GM19463 (cell line): Measurements from ENCODE around the gene AMN.
"Not testable (repeated sequence)": the region's sequence is repeated elsewhere in the genome, so short reads cannot be mapped to it uniquely, and the experiment has no call there.

Experiments used
- ATAC-seq: cut with Tn5 transposase; IDR thresholded peaks from one replicate; pipeline ENCODE4 v1.9.1; 2021; ENCODE audit warnings: mild to moderate bottlenecking, moderate library complexity; ENCODE audit not compliant: unreplicated experiment

AMN gene

GRCh38 chr14:102911991-102912761 is 10.3 kb upstream of the AMN start:
- no peak for ATAC-seq

GRCh38 chr14:102913341-102914211 is 8.9 kb upstream of the AMN start:
- no peak for ATAC-seq

- no peak for ATAC-seq
Observed at GRCh38 chr14:102914474-102915291, 7.8 kb upstream of the AMN start.

- no peak for ATAC-seq
Observed at GRCh38 chr14:102915292-102916110, 7.0 kb upstream of the AMN start.

GRCh38 chr14:102916347-102917055 is 6.0 kb upstream of the AMN start:
- ATAC-seq = no peak

GRCh38 chr14:102917056-102917385 is 5.4 kb upstream of the AMN start:
- no peak for ATAC-seq

- no peak for ATAC-seq
Observed at GRCh38 chr14:102917469-102918211, 4.8 kb upstream of the AMN start.

GRCh38 chr14:102918438-102918837 is 4.0 kb upstream of the AMN start:
- no peak for ATAC-seq

- no peak for ATAC-seq
Observed at GRCh38 chr14:102920273-102920997, 2.0 kb upstream of the AMN start.

- ATAC-seq = no peak
Observed at GRCh38 chr14:102920998-102921304, 1.5 kb upstream of the AMN start.

- ATAC-seq = no peak
Observed at GRCh38 chr14:102923201-102923924, 900 bp downstream of the AMN start.

- ATAC-seq = no peak
Observed at GRCh38 chr14:102923925-102924486, 1.5 kb downstream of the AMN start.

GRCh38 chr14:102924632-102925588 is 2.4 kb downstream of the AMN start:
- no peak for ATAC-seq

- ATAC-seq = no peak
Observed at GRCh38 chr14:102925646-102926045, 3.2 kb downstream of the AMN start.

GRCh38 chr14:102926104-102926503 is 3.6 kb downstream of the AMN start:
- ATAC-seq = no peak

GRCh38 chr14:102926840-102927239 is 4.4 kb downstream of the AMN start:
- not testable (repeated sequence) for ATAC-seq
